GM19397 (cell line): Measurements from ENCODE around the gene GPR87.

Source experiments
- ATAC-seq: cut with Tn5 transposase; IDR thresholded peaks from one replicate; pipeline ENCODE4 v1.9.1; 2021; ENCODE audit warnings: mild to moderate bottlenecking, moderate library complexity; ENCODE audit not compliant: unreplicated experiment

The GPR87 gene

GRCh38 chr3:151316267-151316991 lies at the start of gene GPR87:
TSS of gene GPR87 (minus strand) at chr3:151316820. CDS start at chr3:151300100, 16,720 bp downstream.
- ATAC-seq: no peak

GRCh38 chr3:151362751-151363174 lies 46.1 kb upstream of the GPR87 start:
- no peak for ATAC-seq

GRCh38 chr3:151357463-151357850 lies 40.8 kb upstream of the GPR87 start:
- ATAC-seq: no peak

- ATAC-seq: no peak
Measured at GRCh38 chr3:151356794-151357462, 40.3 kb upstream of the GPR87 start.

- ATAC-seq: peak; percentile 24
Measured at GRCh38 chr3:151351648-151352047, 35.0 kb upstream of the GPR87 start.

GRCh38 chr3:151351219-151351618 lies 34.6 kb upstream of the GPR87 start:
- ATAC-seq: peak; percentile 78

GRCh38 chr3:151350656-151351055 lies 34.0 kb upstream of the GPR87 start:
- no peak for ATAC-seq

- no peak for ATAC-seq
Measured at GRCh38 chr3:151347432-151347831, 30.8 kb upstream of the GPR87 start.

GRCh38 chr3:151346292-151346691 lies 29.7 kb upstream of the GPR87 start:
- ATAC-seq: no peak

- no peak for ATAC-seq
Measured at GRCh38 chr3:151345859-151346258, 29.2 kb upstream of the GPR87 start.

- ATAC-seq: no peak
Measured at GRCh38 chr3:151331696-151332095, 15.1 kb upstream of the GPR87 start.

- no peak for ATAC-seq
Measured at GRCh38 chr3:151330899-151331298, 14.3 kb upstream of the GPR87 start.

GRCh38 chr3:151330379-151330778 lies 13.8 kb upstream of the GPR87 start:
- no peak for ATAC-seq

- no peak for ATAC-seq
Measured at GRCh38 chr3:151329363-151329762, 12.7 kb upstream of the GPR87 start, which contains the start of gene P2RY13. TSS of gene P2RY13 (minus strand) at chr3:151329549. CDS start at chr3:151329528, 21 bp downstream.

- ATAC-seq: no peak
Measured at GRCh38 chr3:151328298-151328995, 11.8 kb upstream of the GPR87 start.

GRCh38 chr3:151327571-151328198 lies 11.1 kb upstream of the GPR87 start:
- ATAC-seq: no peak

GRCh38 chr3:151322511-151322910 lies 5.9 kb upstream of the GPR87 start:
- ATAC-seq: no peak

GRCh38 chr3:151321526-151321925 lies 4.9 kb upstream of the GPR87 start:
- no peak for ATAC-seq

GRCh38 chr3:151320131-151320530 lies 3.5 kb upstream of the GPR87 start:
- ATAC-seq: no peak

GRCh38 chr3:151319628-151320027 lies 3.0 kb upstream of the GPR87 start:
- no peak for ATAC-seq

GRCh38 chr3:151318991-151319390 lies 2.4 kb upstream of the GPR87 start:
- ATAC-seq: no peak
